ENCODE measurements around the gene FBLN1. TPM values are rescaled to one million over a fixed set of nuclear protein-coding genes. Genes with fewer than 3 reads are reported as not detected.
"Not testable (repeated sequence)": the region's sequence is repeated elsewhere in the genome, so short reads cannot be mapped to it uniquely, and the experiment has no call there.

Gene FBLN1
- polyA plus RNA-seq, 3 donors: 0.03 to 0.17 TPM; not detected in 1

- no peak for DNase-seq
- Mint-ChIP-seq H3K27me3 (ENCODE audit: low read depth in 3 of 3) (peaks cover 0 to 9% (median 2%) of the 10 kb centered on the region in 3 donors), H3K9me3 (peaks cover 0 to 2% (median 0%) of the 10 kb centered on the region in 7 donors), H3K27ac (peak overlapping the region in 4 of 7 donors; percentile 6 to 90 (median 36)), H3K4me1 (peaks cover 36% of the 10 kb centered on the region), H3K4me3 (no peak overlapping the region), H3K36me3 (no peaks in the 10 kb centered on the region)
- H3K4me3 ChIP-seq (replicated peaks in 1 of 3; ENCODE audit: low read depth in 2 of 3, low read length in 3 of 3): no peak overlapping the region
- no peak overlapping the region for H3K9ac ChIP-seq (ENCODE audit: insufficient read depth, low read length, poor library complexity, severe bottlenecking)
- 86% methylated on average over 12 of the region's 21 CpGs for WGBS (ENCODE audit: insufficient coverage)
- no peaks in the 10 kb centered on the region for H3K36me3 ChIP-seq (replicated peaks in 1 of 2; ENCODE audit: control insufficient read depth in 1 of 2, insufficient read depth in 2 of 2, low read length in 2 of 2)
- H3K9me3 ChIP-seq (replicated peaks in 1 of 2; ENCODE audit: control insufficient read depth in 1 of 2, insufficient read depth in 1 of 2, low read length in 2 of 2): no peaks in the 10 kb centered on the region
- no peaks in the 10 kb centered on the region for H3K27me3 ChIP-seq (ENCODE audit: control insufficient read depth in 2 of 2, insufficient read depth in 2 of 2, low read length in 2 of 2)
- H3K27ac ChIP-seq (ENCODE audit: low read depth in 1 of 2, low read length in 2 of 2): no peak overlapping the region
- H3K4me2 ChIP-seq (replicated peaks; ENCODE audit: extremely low read depth, low read length, poor library complexity, severe bottlenecking): no peak overlapping the region
- H3K4me1 ChIP-seq (ENCODE audit: control insufficient read depth in 1 of 2, insufficient read depth in 2 of 2, low read length in 2 of 2): peaks cover 21 to 23% of the 10 kb centered on the region in 2 donors
- intact Hi-C loops (cut with micrococcal nuclease): no loop called here
- no peaks in the 10 kb centered on the region for H3K79me2 ChIP-seq (ENCODE audit: insufficient read depth, low read length)
- H2AFZ ChIP-seq (ENCODE audit: insufficient read depth, low read depth, low read length, poor library complexity, severe bottlenecking): no peak overlapping the region
- no peaks in the 10 kb centered on the region for H4K20me1 ChIP-seq (ENCODE audit: insufficient read depth, low read length)
- TF ChIP-seq CTCF (IDR thresholded peaks at IDR 0.05): no peak
Observed at GRCh38 chr22:45602824-45603595, 100.3 kb downstream of the FBLN1 start.

- Histone ChIP-seq H3K4me1 (ENCODE audit: control insufficient read depth in 1 of 2, insufficient read depth in 2 of 2, low read length in 2 of 2) (peaks cover 26 to 29% of the 10 kb centered on the region in 2 donors), H2AFZ (ENCODE audit: insufficient read depth, low read depth, low read length, poor library complexity, severe bottlenecking) (no peak overlapping the region), H3K4me3 (replicated peaks in 1 of 3; ENCODE audit: low read depth in 2 of 3, low read length in 3 of 3) (peak overlapping the region in 1 of 3 experiments; percentile 45), H3K9ac (ENCODE audit: insufficient read depth, low read length, poor library complexity, severe bottlenecking) (no peak overlapping the region), H3K9me3 (replicated peaks in 1 of 2; ENCODE audit: control insufficient read depth in 1 of 2, insufficient read depth in 1 of 2, low read length in 2 of 2) (no peaks in the 10 kb centered on the region), H3K36me3 (replicated peaks in 1 of 2; ENCODE audit: control insufficient read depth in 1 of 2, insufficient read depth in 2 of 2, low read length in 2 of 2) (no peaks in the 10 kb centered on the region), H4K20me1 (ENCODE audit: insufficient read depth, low read length) (no peaks in the 10 kb centered on the region), H3K4me2 (replicated peaks; ENCODE audit: extremely low read depth, low read length, poor library complexity, severe bottlenecking) (peak overlapping the region; percentile 50), H3K27ac (ENCODE audit: low read depth in 1 of 2, low read length in 2 of 2) (peak overlapping the region in 1 of 2 donors; percentile 12), H3K79me2 (ENCODE audit: insufficient read depth, low read length) (no peaks in the 10 kb centered on the region), H3K27me3 (ENCODE audit: control insufficient read depth in 2 of 2, insufficient read depth in 2 of 2, low read length in 2 of 2) (no peaks in the 10 kb centered on the region)
- Mint-ChIP-seq H3K4me3 (peak overlapping the region in 1 of 2 donors; percentile 42), H3K27me3 (ENCODE audit: low read depth in 3 of 3) (peaks cover 0 to 7% (median 2%) of the 10 kb centered on the region in 3 donors), H3K27ac (peak overlapping the region in 6 of 7 donors; percentile 6 to 90 (median 33)), H3K36me3 (no peaks in the 10 kb centered on the region), H3K4me1 (peaks cover 40% of the 10 kb centered on the region), H3K9me3 (peaks cover 0 to 2% (median 0%) of the 10 kb centered on the region in 7 donors)
- intact Hi-C loops (cut with micrococcal nuclease): no loop called here
- TF ChIP-seq CTCF (IDR thresholded peaks at IDR 0.05): no peak
- WGBS (ENCODE audit: insufficient coverage): no CpG with 5 or more reads among the region's 3 CpGs
- DNase-seq: no peak
Observed at GRCh38 chr22:45603619-45604018, 100.9 kb downstream of the FBLN1 start.

- DNase-seq; H3K27me3 ChIP-seq (ENCODE audit: control insufficient read depth in 2 of 2, insufficient read depth in 2 of 2, low read length in 2 of 2); H3K27ac Mint-ChIP-seq; H3K79me2 ChIP-seq (ENCODE audit: insufficient read depth, low read length); intact Hi-C loops (cut with micrococcal nuclease); H3K36me3 ChIP-seq (replicated peaks in 1 of 2; ENCODE audit: control insufficient read depth in 1 of 2, insufficient read depth in 2 of 2, low read length in 2 of 2); H3K4me3 Mint-ChIP-seq; H3K9me3 ChIP-seq (replicated peaks in 1 of 2; ENCODE audit: control insufficient read depth in 1 of 2, insufficient read depth in 1 of 2, low read length in 2 of 2); H3K27ac ChIP-seq (ENCODE audit: low read depth in 1 of 2, low read length in 2 of 2); H3K36me3 Mint-ChIP-seq; H3K9ac ChIP-seq (ENCODE audit: insufficient read depth, low read length, poor library complexity, severe bottlenecking); H3K27me3 Mint-ChIP-seq (ENCODE audit: low read depth in 3 of 3); H3K9me3 Mint-ChIP-seq; H3K4me2 ChIP-seq (replicated peaks; ENCODE audit: extremely low read depth, low read length, poor library complexity, severe bottlenecking); H4K20me1 ChIP-seq (ENCODE audit: insufficient read depth, low read length); H3K4me3 ChIP-seq (replicated peaks in 1 of 3; ENCODE audit: low read depth in 2 of 3, low read length in 3 of 3): not testable (repeated sequence)
- WGBS (ENCODE audit: insufficient coverage): 86% methylated on average over 7 of the region's 11 CpGs
- Histone ChIP-seq H3K4me1 (ENCODE audit: control insufficient read depth in 1 of 2, insufficient read depth in 2 of 2, low read length in 2 of 2) (peaks cover 37% of the 10 kb centered on the region in 2 donors), H2AFZ (ENCODE audit: insufficient read depth, low read depth, low read length, poor library complexity, severe bottlenecking) (peak overlapping the region; percentile 54)
- H3K4me1 Mint-ChIP-seq: peaks cover 45% of the 10 kb centered on the region
Observed at GRCh38 chr22:45608045-45608444, 105.4 kb downstream of the FBLN1 start.

Measured in CD14-positive monocyte (primary cell).